ENCODE data around the gene B4GALNT3. TPM values are rescaled to one million over a fixed set of nuclear protein-coding genes. Genes with fewer than 3 reads are reported as not detected.

The B4GALNT3 gene
- total RNA-seq, 2 donors from 2014 or later = 19.3 to 29.0 TPM

- no peaks in the 10 kb centered on the region for H3K27me3 ChIP-seq
- H3K36me3 ChIP-seq = no peaks in the 10 kb centered on the region
- no peak overlapping the region for H3K4me3 ChIP-seq
- no peak overlapping the region for H3K27ac ChIP-seq
- H3K9me3 ChIP-seq = peaks cover 0 to 9% of the 10 kb centered on the region in 2 donors
- TF ChIP-seq CTCF (IDR thresholded peaks at IDR 0.05) = no peak
- DNase-seq (ENCODE audit: low spot score) = no peak
- peaks cover 0 to 21% of the 10 kb centered on the region in 2 donors for H3K4me1 ChIP-seq
Measured at GRCh38 chr12:534216-534615, 74.5 kb downstream of the B4GALNT3 start.

- Histone ChIP-seq H3K4me1 (peaks cover 0 to 25% of the 10 kb centered on the region in 2 donors), H3K27ac (no peak overlapping the region), H3K36me3 (no peaks in the 10 kb centered on the region), H3K9me3 (peaks cover 0 to 9% of the 10 kb centered on the region in 2 donors), H3K4me3 (no peak overlapping the region), H3K27me3 (no peaks in the 10 kb centered on the region)
- no peak for TF ChIP-seq CTCF (IDR thresholded peaks at IDR 0.05)
- DNase-seq (ENCODE audit: low spot score) = no peak
Measured at GRCh38 chr12:535396-535795, 75.7 kb downstream of the B4GALNT3 start.

GRCh38 chr12:536751-537245 lies 77.1 kb downstream of the B4GALNT3 start:
- Histone ChIP-seq H3K36me3 (no peaks in the 10 kb centered on the region), H3K27ac (no peak overlapping the region), H3K4me3 (no peak overlapping the region), H3K27me3 (no peaks in the 10 kb centered on the region), H3K9me3 (peaks cover 0 to 8% of the 10 kb centered on the region in 2 donors), H3K4me1 (peaks cover 0 to 35% of the 10 kb centered on the region in 2 donors)
- no peak for DNase-seq (ENCODE audit: low spot score)
- TF ChIP-seq CTCF (IDR thresholded peaks at IDR 0.05) = no peak

GRCh38 chr12:537772-538171 lies 78.0 kb downstream of the B4GALNT3 start:
- no peaks in the 10 kb centered on the region for H3K27me3 ChIP-seq
- peaks cover 0 to 44% of the 10 kb centered on the region in 2 donors for H3K4me1 ChIP-seq
- H3K4me3 ChIP-seq = no peak overlapping the region
- no peak for TF ChIP-seq CTCF (IDR thresholded peaks at IDR 0.05)
- no peak overlapping the region for H3K27ac ChIP-seq
- no peak for DNase-seq (ENCODE audit: low spot score)
- H3K36me3 ChIP-seq = no peaks in the 10 kb centered on the region
- H3K9me3 ChIP-seq = no peaks in the 10 kb centered on the region

- DNase-seq (ENCODE audit: low spot score) = no peak
- peak overlapping the region; percentile 7 to 45 for H3K27ac ChIP-seq
- H3K9me3 ChIP-seq = no peaks in the 10 kb centered on the region
- no peak for TF ChIP-seq CTCF (IDR thresholded peaks at IDR 0.05)
- H3K4me3 ChIP-seq = no peak overlapping the region
- no peaks in the 10 kb centered on the region for H3K27me3 ChIP-seq
- no peaks in the 10 kb centered on the region for H3K36me3 ChIP-seq
- peaks cover 0 to 47% of the 10 kb centered on the region in 2 donors for H3K4me1 ChIP-seq
Measured at GRCh38 chr12:538731-539539, 79.2 kb downstream of the B4GALNT3 start.

Measured in right atrium auricular region (tissue), 2 donors.